HEK293T (cell line): Measurements from ENCODE around the gene FBXO24.

Experiments
- ARNT ChIP-seq: fragments of 450-650 bp; IDR thresholded peaks from 2 replicates; pipeline ENCODE4 v1.6.1; 2017; ENCODE audit warnings: mild to moderate bottlenecking
- FOXA1 ChIP-seq: fragments of 450-650 bp; IDR thresholded peaks from 2 replicates; pipeline ENCODE4 v1.6.1; 2016; ENCODE audit warnings: mild to moderate bottlenecking
- NFRKB ChIP-seq: fragments of 450-650 bp; IDR thresholded peaks from 2 replicates; pipeline ENCODE4 v1.6.1; 2016; ENCODE audit warnings: mild to moderate bottlenecking, moderate library complexity
- SUZ12 ChIP-seq: fragments of 450-650 bp; IDR thresholded peaks from 2 replicates; pipeline ENCODE4 v1.6.1; 2016; ENCODE audit warnings: mild to moderate bottlenecking
- ZNF384 ChIP-seq: fragments of 450-650 bp; IDR thresholded peaks from 2 replicates; pipeline ENCODE4 v1.6.1; 2016

DNA sequence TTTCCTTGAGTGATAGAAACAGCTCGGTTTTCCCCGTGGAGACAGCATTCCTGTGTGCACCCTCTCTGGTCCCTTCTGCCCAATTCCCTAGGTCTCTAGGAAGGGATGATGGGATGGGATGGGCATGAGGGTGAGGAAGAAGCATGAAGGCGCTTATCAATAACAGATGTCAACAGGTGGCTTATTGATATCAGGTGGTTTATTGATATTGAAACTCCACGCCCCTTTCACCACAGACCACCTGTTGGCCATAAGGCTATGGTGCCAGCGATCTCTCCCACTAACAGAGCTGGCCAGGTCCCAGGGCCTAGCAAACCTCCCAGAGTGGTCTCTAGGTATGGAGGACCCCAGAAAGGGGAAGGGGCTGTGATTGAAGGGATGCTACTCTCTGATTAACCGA is 34.1 kb downstream of the FBXO24 start:
- TF ChIP-seq ZNF384 (no peak), NFRKB (no peak), SUZ12 (no peak), ARNT (no peak), FOXA1 (no peak)
